NCI-H2081 (cell line): ENCODE data around the gene EDAR.
A peak's percentile ranks its signal among the peaks of the same experiment; 100 is the strongest.

Experiments
- DNase-seq, 2 experiments: peaks; one replicate each; lab custom pipeline; 2025; lab: John Stamatoyannopoulos, UW

EDAR gene

GRCh38 chr2:108940156-108940555 lies 48.9 kb downstream of the EDAR start:
- no peak for DNase-seq

- DNase-seq: no peak
Observed at GRCh38 chr2:108938077-108938710, 50.8 kb downstream of the EDAR start.

GRCh38 chr2:108937367-108938017 lies 51.5 kb downstream of the EDAR start:
- DNase-seq: no peak

GRCh38 chr2:108936866-108937265 lies 52.2 kb downstream of the EDAR start:
- DNase-seq: no peak

GRCh38 chr2:108936076-108936864 lies 52.8 kb downstream of the EDAR start:
- DNase-seq: no peak

GRCh38 chr2:108935271-108935741 lies 53.7 kb downstream of the EDAR start:
- peak in 1 of 2 experiments; percentile 4 for DNase-seq

- DNase-seq: no peak
Observed at GRCh38 chr2:108934583-108935245, 54.3 kb downstream of the EDAR start.

GRCh38 chr2:108934151-108934550 lies 54.9 kb downstream of the EDAR start:
- DNase-seq: no peak

- peak; percentile 61 to 83 for DNase-seq
Observed at GRCh38 chr2:108933691-108934117, 55.3 kb downstream of the EDAR start.

- DNase-seq: no peak
Observed at GRCh38 chr2:108932736-108933332, 56.2 kb downstream of the EDAR start.

GRCh38 chr2:108931372-108931771 lies 57.6 kb downstream of the EDAR start:
- no peak for DNase-seq

GRCh38 chr2:108929807-108930425 lies 59.1 kb downstream of the EDAR start:
- no peak for DNase-seq

GRCh38 chr2:108928660-108929377 lies 60.2 kb downstream of the EDAR start:
- DNase-seq: no peak

GRCh38 chr2:108927936-108928659 lies 60.9 kb downstream of the EDAR start:
- peak; percentile 38 to 65 for DNase-seq

- DNase-seq: no peak
Observed at GRCh38 chr2:108927405-108927804, 61.6 kb downstream of the EDAR start.

GRCh38 chr2:108926561-108927380 lies 62.2 kb downstream of the EDAR start:
- DNase-seq: no peak

GRCh38 chr2:108925735-108926134 lies 63.3 kb downstream of the EDAR start:
- DNase-seq: no peak

- no peak for DNase-seq
Observed at GRCh38 chr2:108925286-108925685, 63.7 kb downstream of the EDAR start.

GRCh38 chr2:108924580-108925251 lies 64.3 kb downstream of the EDAR start:
- no peak for DNase-seq
